Trophoblast cell (in vitro differentiated cells and primary cell): Measurements from ENCODE around the gene CERS6.
A peak's percentile ranks its signal among the peaks of the same experiment; 100 is the strongest.

Source experiments
- DNase-seq, 2 donors: peaks; one replicate each; pipeline ENCODE4 v3.0.0-alpha.2; 2016
- H2AFZ ChIP-seq: 2 replicates; pipeline ENCODE4 v1.6.1; 2013; ENCODE audit warnings: low read length, moderate library complexity, mild to moderate bottlenecking; ENCODE audit not compliant: insufficient read depth, poor library complexity
- H2AK5ac ChIP-seq: 2 replicates; pipeline ENCODE4 v1.6.1; 2013; ENCODE audit warnings: mild to moderate bottlenecking, low read length
- H2BK120ac ChIP-seq: 2 replicates; pipeline ENCODE4 v1.6.1; 2013; ENCODE audit warnings: low read length, mild to moderate bottlenecking, moderate library complexity; ENCODE audit not compliant: insufficient read depth, poor library complexity
- H2BK12ac ChIP-seq: 2 replicates; pipeline ENCODE4 v1.6.1; 2013; ENCODE audit warnings: mild to moderate bottlenecking, low read length, moderate library complexity
- H2BK5ac ChIP-seq: 2 replicates; pipeline ENCODE4 v1.6.1; 2013; ENCODE audit warnings: low read length, low read depth, moderate library complexity, mild to moderate bottlenecking; ENCODE audit not compliant: poor library complexity
- H3K14ac ChIP-seq: 2 replicates; pipeline ENCODE4 v1.6.1; 2013; ENCODE audit warnings: mild to moderate bottlenecking, low read length
- H3K18ac ChIP-seq: 2 replicates; pipeline ENCODE4 v1.6.1; 2013; ENCODE audit warnings: mild to moderate bottlenecking, low read length
- H3K23ac ChIP-seq: 2 replicates; pipeline ENCODE4 v1.6.1; 2013; ENCODE audit warnings: low read length
- H3K27ac ChIP-seq: 2 replicates; pipeline ENCODE4 v1.5.1; 2013; ENCODE audit warnings: low read depth, mild to moderate bottlenecking, inconsistent platforms, low read length, moderate library complexity
- H3K27me3 ChIP-seq: 2 replicates; pipeline ENCODE4 v1.6.1; 2013; ENCODE audit warnings: inconsistent platforms, mild to moderate bottlenecking, low read length, moderate library complexity; ENCODE audit not compliant: insufficient read depth
- H3K36me3 ChIP-seq, 2 experiments: 1 replicate in 1 of 2; 2 replicates in 1 of 2; pipeline ENCODE4 v1.6.1; 2013; ENCODE audit warnings: low read length in 2 of 2, mild to moderate bottlenecking in 2 of 2, moderate library complexity in 1 of 2; ENCODE audit not compliant: insufficient read depth in 2 of 2, control insufficient read depth in 1 of 2
- H3K4ac ChIP-seq: 2 replicates; pipeline ENCODE4 v1.6.1; 2013; ENCODE audit warnings: low read depth, mild to moderate bottlenecking, low read length, moderate library complexity
- H3K4me1 ChIP-seq, 2 experiments: 1 replicate in 1 of 2; 2 replicates in 1 of 2; pipeline ENCODE4 v1.6.1; 2013; ENCODE audit warnings: low read length in 2 of 2, mild to moderate bottlenecking in 2 of 2, moderate library complexity in 1 of 2; ENCODE audit not compliant: insufficient read depth in 2 of 2, control insufficient read depth in 1 of 2
- H3K4me2 ChIP-seq: 2 replicates; pipeline ENCODE4 v1.6.1; 2013; ENCODE audit warnings: inconsistent platforms, mild to moderate bottlenecking, low read length, moderate library complexity
- H3K4me3 ChIP-seq: 2 replicates; pipeline ENCODE4 v1.5.1; 2013; ENCODE audit warnings: mild to moderate bottlenecking, low read depth, low read length, inconsistent platforms
- H3K79me1 ChIP-seq: one replicate; pipeline ENCODE4 v1.6.1; 2013; ENCODE audit warnings: low read length
- H3K79me2 ChIP-seq: 2 replicates; pipeline ENCODE4 v1.6.1; 2013; ENCODE audit warnings: low read length, mild to moderate bottlenecking; ENCODE audit not compliant: control insufficient read depth, insufficient read depth, poor library complexity
- H3K9ac ChIP-seq: 2 replicates; pipeline ENCODE4 v1.6.1; 2013; ENCODE audit warnings: mild to moderate bottlenecking, low read length
- H3K9me3 ChIP-seq: 2 replicates; pipeline ENCODE4 v1.6.1; 2013; ENCODE audit warnings: low read depth, mild to moderate bottlenecking, control low read depth, inconsistent platforms, low read length; ENCODE audit not compliant: insufficient read depth
- H4K12ac ChIP-seq: 2 replicates; pipeline ENCODE4 v1.6.1; 2013; ENCODE audit warnings: low read depth, mild to moderate bottlenecking, low read length, moderate library complexity
- H4K8ac ChIP-seq: 2 replicates; pipeline ENCODE4 v1.6.1; 2013; ENCODE audit warnings: low read depth, mild to moderate bottlenecking, low read length, moderate library complexity
- H4K91ac ChIP-seq: one replicate; pipeline ENCODE4 v1.6.1; 2013; ENCODE audit warnings: low read depth, mild to moderate bottlenecking, low read length, moderate library complexity
- WGBS: extraction: QIAGEN DNeasy Blood & Tissue Kit; methylation state at CpG from one replicate; pipeline ENCODE4 v1.1.7; 2013; ENCODE audit warnings: missing lambda C conversion rate; ENCODE audit not compliant: insufficient read length, insufficient coverage; ENCODE audit errors: extremely low coverage; 5-methylcytosine and 5-hydroxymethylcytosine counted together

Gene CERS6

GRCh38 chr2:168470320-168471162 is 14.5 kb downstream of the CERS6 start:
- H3K4ac ChIP-seq = no peak overlapping the region
- no peaks in the 10 kb centered on the region for H3K27me3 ChIP-seq
- H3K14ac ChIP-seq = no peak overlapping the region
- H3K27ac ChIP-seq = peak overlapping the region; percentile 48
- no peak overlapping the region for H2BK120ac ChIP-seq
- H2AFZ ChIP-seq = no peak overlapping the region
- H3K23ac ChIP-seq = no peak overlapping the region
- H2BK5ac ChIP-seq = no peak overlapping the region
- H4K91ac ChIP-seq = no peak overlapping the region
- no peak overlapping the region for H4K8ac ChIP-seq
- no peaks in the 10 kb centered on the region for H3K9me3 ChIP-seq
- H3K79me1 ChIP-seq = no peaks in the 10 kb centered on the region
- WGBS = no CpG with 5 or more reads among the region's 4 CpGs
- peak overlapping the region; percentile 25 for H3K4me2 ChIP-seq
- H3K4me3 ChIP-seq = no peak overlapping the region
- DNase-seq = no peak
- no peak overlapping the region for H3K9ac ChIP-seq
- no peak overlapping the region for H4K12ac ChIP-seq
- no peak overlapping the region for H2BK12ac ChIP-seq
- H3K4me1 ChIP-seq = peaks cover 6 to 15% of the 10 kb centered on the region in 2 experiments
- H3K36me3 ChIP-seq = no peaks in the 10 kb centered on the region
- H3K18ac ChIP-seq = no peak overlapping the region
- no peak overlapping the region for H2AK5ac ChIP-seq
- H3K79me2 ChIP-seq = no peaks in the 10 kb centered on the region

- H2BK12ac ChIP-seq = no peak overlapping the region
- H2AK5ac ChIP-seq = no peak overlapping the region
- H3K79me1 ChIP-seq = no peaks in the 10 kb centered on the region
- peaks cover 6 to 15% of the 10 kb centered on the region in 2 experiments for H3K4me1 ChIP-seq
- no peak overlapping the region for H2AFZ ChIP-seq
- H3K23ac ChIP-seq = no peak overlapping the region
- H3K27ac ChIP-seq = no peak overlapping the region
- H3K4ac ChIP-seq = no peak overlapping the region
- H3K14ac ChIP-seq = no peak overlapping the region
- H3K18ac ChIP-seq = no peak overlapping the region
- no peaks in the 10 kb centered on the region for H3K27me3 ChIP-seq
- no peak for DNase-seq
- no peaks in the 10 kb centered on the region for H3K79me2 ChIP-seq
- H4K91ac ChIP-seq = no peak overlapping the region
- no peak overlapping the region for H4K8ac ChIP-seq
- H3K4me2 ChIP-seq = peak overlapping the region; percentile 25
- H3K9me3 ChIP-seq = no peaks in the 10 kb centered on the region
- H3K36me3 ChIP-seq = no peaks in the 10 kb centered on the region
- H2BK120ac ChIP-seq = no peak overlapping the region
- H2BK5ac ChIP-seq = no peak overlapping the region
- H4K12ac ChIP-seq = no peak overlapping the region
- no peak overlapping the region for H3K4me3 ChIP-seq
- H3K9ac ChIP-seq = no peak overlapping the region
These were observed 15.0 kb downstream of the CERS6 start for GRCh38 chr2:168471163-168471475.

GRCh38 chr2:168475636-168476035 is 19.6 kb downstream of the CERS6 start:
- Histone ChIP-seq H3K27ac (no peak overlapping the region), H3K4me3 (no peak overlapping the region), H2AFZ (no peak overlapping the region), H3K4me1 (peaks cover 0 to 5% of the 10 kb centered on the region in 2 experiments), H4K8ac (no peak overlapping the region), H4K91ac (no peak overlapping the region), H4K12ac (no peak overlapping the region), H3K9me3 (no peaks in the 10 kb centered on the region), H3K14ac (no peak overlapping the region), H2BK12ac (no peak overlapping the region), H3K18ac (no peak overlapping the region), H2AK5ac (no peak overlapping the region), H3K9ac (no peak overlapping the region), H3K23ac (peak overlapping the region; percentile 93), H3K79me1 (no peaks in the 10 kb centered on the region), H3K79me2 (no peaks in the 10 kb centered on the region), H3K4me2 (no peak overlapping the region), H2BK120ac (no peak overlapping the region), H3K4ac (no peak overlapping the region), H2BK5ac (no peak overlapping the region), H3K36me3 (no peaks in the 10 kb centered on the region), H3K27me3 (no peaks in the 10 kb centered on the region)
- WGBS = no CpG with 5 or more reads among the region's 4 CpGs
- DNase-seq = no peak

DNA sequence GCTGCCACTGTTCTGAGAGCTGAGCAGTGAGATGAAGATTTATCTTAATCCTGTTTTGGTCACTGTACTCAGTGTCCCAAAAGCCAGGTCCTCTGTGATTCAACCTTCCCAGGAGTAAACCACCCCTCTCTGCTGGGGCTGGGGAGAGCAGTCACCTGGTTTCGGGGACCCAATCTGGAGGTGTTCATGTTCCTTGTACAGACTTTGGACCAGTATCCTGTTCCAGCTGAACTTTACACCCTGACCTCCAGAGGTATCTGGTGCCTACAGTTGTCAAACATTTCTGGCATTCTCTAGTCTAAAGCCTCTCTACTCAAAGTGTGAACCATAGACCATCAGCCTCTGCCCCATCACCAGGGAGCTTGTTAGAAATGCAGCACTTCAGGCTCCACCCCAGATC is 22.1 kb downstream of the CERS6 start:
- H3K79me1 ChIP-seq = no peaks in the 10 kb centered on the region
- WGBS = no CpG with 5 or more reads among the region's 1 CpG
- H3K23ac ChIP-seq = no peak overlapping the region

More for the DNA sequence above, 22.1 kb downstream of the CERS6 start:
- Histone ChIP-seq H2BK5ac (no peak overlapping the region), H3K18ac (peak overlapping the region; percentile 47), H4K91ac (no peak overlapping the region), H3K9ac (no peak overlapping the region), H2AFZ (no peak overlapping the region), H3K27ac (no peak overlapping the region), H3K79me2 (no peaks in the 10 kb centered on the region), H4K12ac (no peak overlapping the region), H3K4me2 (no peak overlapping the region), H4K8ac (no peak overlapping the region), H3K4me1 (peaks cover 0 to 5% of the 10 kb centered on the region in 2 experiments), H3K27me3 (no peaks in the 10 kb centered on the region), H3K14ac (no peak overlapping the region), H3K36me3 (no peaks in the 10 kb centered on the region), H2BK12ac (no peak overlapping the region), H3K9me3 (no peaks in the 10 kb centered on the region), H3K4me3 (no peak overlapping the region), H2AK5ac (no peak overlapping the region), H3K4ac (no peak overlapping the region), H2BK120ac (no peak overlapping the region)
- no peak for DNase-seq
